Endothelial cell (in vitro differentiated cells): Measurements from ENCODE around the gene TSPAN8. TPM values are rescaled to one million over a fixed set of nuclear protein-coding genes. Genes with fewer than 3 reads are reported as not detected.

Source experiments
- DNase-seq: peaks from one replicate; pipeline ENCODE4 v3.0.0; 2021; ENCODE audit warnings: low spot score
- H3K27ac Mint-ChIP-seq: one replicate; pipeline ENCODE4 v1.8.0; 2021; ENCODE audit warnings: mixed read lengths, inconsistent platforms; ENCODE audit not compliant: unreplicated experiment
- H3K27me3 Mint-ChIP-seq: one replicate; pipeline ENCODE4 v1.8.0; 2021; ENCODE audit warnings: mild to moderate bottlenecking, moderate library complexity, mixed read lengths, inconsistent platforms; ENCODE audit not compliant: unreplicated experiment
- H3K36me3 Mint-ChIP-seq: one replicate; pipeline ENCODE4 v1.8.0; 2021; ENCODE audit warnings: mild to moderate bottlenecking, low read depth, mixed read lengths, inconsistent platforms; ENCODE audit not compliant: unreplicated experiment
- H3K4me1 Mint-ChIP-seq: one replicate; pipeline ENCODE4 v1.8.0; 2021; ENCODE audit warnings: mild to moderate bottlenecking, mixed read lengths, inconsistent platforms; ENCODE audit not compliant: unreplicated experiment
- H3K4me3 Mint-ChIP-seq: one replicate; pipeline ENCODE4 v1.8.0; 2021; ENCODE audit warnings: mild to moderate bottlenecking, mixed read lengths, inconsistent platforms; ENCODE audit not compliant: unreplicated experiment
- H3K9me3 Mint-ChIP-seq: one replicate; pipeline ENCODE4 v1.8.0; 2021; ENCODE audit warnings: mixed read lengths, inconsistent platforms; ENCODE audit not compliant: unreplicated experiment
- total RNA-seq: library from RNA; stranded (reverse); fragmentation: NEBNext Ultra II Directional; extraction: Animal tissue kit (Norgen Biotek cat#: 25700); gene quantifications from one replicate; pipeline ENCODE4 v1.2.1, GENCODE V29; 2021; ENCODE audit not compliant: unreplicated experiment
- TF ChIP-seq, protein P1 (sequence below): fragments of 200-600 bp; sonication (generic); IDR thresholded peaks from one replicate; pipeline ENCODE4 v1.5.0; 2021; ENCODE audit warnings: antibody characterized with exemption; ENCODE audit not compliant: unreplicated experiment

TSPAN8 gene
- total RNA-seq, 1 donor from 2014 or later: not detected

DNA sequence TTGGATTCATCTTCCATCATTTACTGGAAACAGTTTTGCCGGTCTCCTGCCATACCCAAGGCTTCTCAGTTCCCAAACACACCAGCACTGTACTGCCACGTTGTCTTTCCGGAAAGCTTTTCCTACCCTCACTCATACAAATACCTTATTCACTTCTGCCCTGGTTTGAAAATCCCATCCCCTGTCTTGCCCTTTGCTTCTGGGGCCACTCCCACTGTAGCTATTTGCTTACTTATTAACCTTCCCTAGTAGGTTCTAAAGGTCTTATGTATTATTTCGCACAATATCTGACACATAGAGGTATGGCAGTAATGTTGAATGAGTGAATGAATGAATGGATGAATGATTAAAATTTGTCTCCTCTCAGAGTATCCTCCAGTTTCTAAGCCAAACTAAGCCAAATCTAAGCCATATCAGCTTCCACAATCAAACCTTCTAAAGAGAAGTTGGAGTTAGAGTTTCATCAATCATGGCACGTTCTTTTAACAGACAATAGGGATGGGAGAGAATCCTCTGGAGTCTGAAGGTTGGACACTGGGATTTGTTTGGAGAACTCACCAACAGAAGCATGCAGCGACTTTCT, 18.6 kb downstream of the TSPAN8 start:
- Mint-ChIP-seq H3K4me1 (peaks cover 23% of the 10 kb centered on the region), H3K27ac (no peak overlapping the region), H3K4me3 (no peak overlapping the region), H3K27me3 (peaks cover 1% of the 10 kb centered on the region), H3K36me3 (no peaks in the 10 kb centered on the region), H3K9me3 (no peaks in the 10 kb centered on the region)
- TF ChIP-seq, protein P1, sequence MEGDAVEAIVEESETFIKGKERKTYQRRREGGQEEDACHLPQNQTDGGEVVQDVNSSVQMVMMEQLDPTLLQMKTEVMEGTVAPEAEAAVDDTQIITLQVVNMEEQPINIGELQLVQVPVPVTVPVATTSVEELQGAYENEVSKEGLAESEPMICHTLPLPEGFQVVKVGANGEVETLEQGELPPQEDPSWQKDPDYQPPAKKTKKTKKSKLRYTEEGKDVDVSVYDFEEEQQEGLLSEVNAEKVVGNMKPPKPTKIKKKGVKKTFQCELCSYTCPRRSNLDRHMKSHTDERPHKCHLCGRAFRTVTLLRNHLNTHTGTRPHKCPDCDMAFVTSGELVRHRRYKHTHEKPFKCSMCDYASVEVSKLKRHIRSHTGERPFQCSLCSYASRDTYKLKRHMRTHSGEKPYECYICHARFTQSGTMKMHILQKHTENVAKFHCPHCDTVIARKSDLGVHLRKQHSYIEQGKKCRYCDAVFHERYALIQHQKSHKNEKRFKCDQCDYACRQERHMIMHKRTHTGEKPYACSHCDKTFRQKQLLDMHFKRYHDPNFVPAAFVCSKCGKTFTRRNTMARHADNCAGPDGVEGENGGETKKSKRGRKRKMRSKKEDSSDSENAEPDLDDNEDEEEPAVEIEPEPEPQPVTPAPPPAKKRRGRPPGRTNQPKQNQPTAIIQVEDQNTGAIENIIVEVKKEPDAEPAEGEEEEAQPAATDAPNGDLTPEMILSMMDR: no peak
- DNase-seq: no peak

DNA sequence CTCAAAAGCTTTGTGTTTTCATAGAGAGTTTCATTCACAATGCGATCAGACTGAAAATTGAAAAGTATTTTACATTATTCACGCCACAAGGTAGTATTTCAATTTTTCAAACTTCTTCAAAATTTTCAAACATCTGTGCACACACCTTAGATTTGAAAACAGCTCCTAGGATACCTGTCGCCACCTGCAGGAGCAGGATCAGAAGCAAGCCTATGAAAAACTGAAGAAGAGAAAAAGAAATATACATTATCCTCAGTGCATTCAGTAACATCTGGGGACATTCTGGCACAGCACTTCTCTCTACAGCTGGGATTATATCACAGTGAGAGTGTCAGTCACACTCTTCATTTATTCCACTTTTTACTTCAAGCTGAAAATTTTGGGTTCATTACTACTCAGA, 19.8 kb downstream of the TSPAN8 start:
- peaks cover 4% of the 10 kb centered on the region for H3K27me3 Mint-ChIP-seq
- H3K36me3 Mint-ChIP-seq: no peaks in the 10 kb centered on the region
- no peak overlapping the region for H3K27ac Mint-ChIP-seq

DNA sequence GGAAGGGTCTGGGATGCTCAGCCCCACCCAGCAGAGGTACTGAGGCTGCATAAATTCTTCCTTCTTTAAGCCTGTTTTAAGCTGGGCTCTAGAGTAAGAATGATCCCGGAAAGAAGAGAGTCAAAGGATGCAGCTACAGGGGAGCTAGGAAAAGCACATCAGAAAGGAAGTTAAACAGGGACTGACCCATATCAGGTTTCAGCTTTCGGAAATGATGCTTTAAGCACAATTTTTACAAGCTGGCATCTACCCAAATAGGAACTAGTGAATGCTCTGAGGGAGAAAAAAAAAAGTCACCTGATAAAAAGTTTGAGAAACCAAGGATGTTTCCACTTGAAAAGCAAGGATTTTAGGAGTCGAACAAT, 22.0 kb downstream of the TSPAN8 start:
- Mint-ChIP-seq H3K36me3 (no peaks in the 10 kb centered on the region), H3K9me3 (no peaks in the 10 kb centered on the region), H3K27ac (no peak overlapping the region), H3K27me3 (peaks cover 4% of the 10 kb centered on the region), H3K4me1 (peaks cover 16% of the 10 kb centered on the region), H3K4me3 (no peak overlapping the region)
- TF ChIP-seq, protein P1: no peak
- no peak for DNase-seq

More for the DNA sequence above, 19.8 kb downstream of the TSPAN8 start:
- H3K4me3 Mint-ChIP-seq: no peak overlapping the region
- TF ChIP-seq, protein P1: no peak
- DNase-seq: no peak
- no peaks in the 10 kb centered on the region for H3K9me3 Mint-ChIP-seq
- H3K4me1 Mint-ChIP-seq: peaks cover 23% of the 10 kb centered on the region

DNA sequence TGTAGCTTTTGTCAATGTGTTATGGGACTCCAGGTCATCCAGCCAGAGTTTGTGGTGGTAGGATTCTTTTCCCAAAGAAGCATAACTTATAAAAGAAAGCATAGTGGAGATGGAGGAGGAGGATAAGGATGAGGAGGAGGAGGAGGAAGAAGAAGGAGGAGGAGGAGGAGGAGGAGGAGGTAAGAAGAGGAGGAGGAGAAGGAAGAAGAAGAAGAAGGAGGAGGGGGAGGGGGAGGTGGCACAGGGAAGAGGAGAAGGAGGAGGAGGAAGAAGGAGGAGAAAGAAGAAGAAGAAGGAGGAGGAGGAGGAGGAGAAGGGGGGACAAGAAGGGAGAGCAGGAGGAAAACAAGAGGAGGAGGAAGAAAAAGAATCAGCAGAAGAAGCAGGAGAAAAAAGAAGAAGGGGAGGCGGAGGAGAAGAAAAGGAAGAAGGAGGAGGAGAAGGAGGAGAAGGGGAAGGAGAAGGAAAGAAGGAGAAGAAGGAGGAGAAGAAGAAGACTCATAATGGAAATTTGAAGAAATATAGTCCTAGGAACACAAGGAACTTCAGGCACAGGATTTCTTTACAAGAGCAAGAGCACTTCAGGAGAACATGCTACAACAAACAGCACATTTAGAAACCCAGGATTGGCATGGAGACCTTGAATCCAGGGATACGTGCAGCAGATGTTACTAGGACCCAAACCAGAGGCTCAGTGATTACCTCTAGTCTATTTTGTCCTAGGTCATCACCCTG, 22.6 kb downstream of the TSPAN8 start:
- H3K36me3 Mint-ChIP-seq: no peaks in the 10 kb centered on the region
- H3K4me3 Mint-ChIP-seq: no peak overlapping the region
- peaks cover 16% of the 10 kb centered on the region for H3K4me1 Mint-ChIP-seq
- no peak for DNase-seq
- peaks cover 4% of the 10 kb centered on the region for H3K27me3 Mint-ChIP-seq
- no peaks in the 10 kb centered on the region for H3K9me3 Mint-ChIP-seq
- no peak overlapping the region for H3K27ac Mint-ChIP-seq
- TF ChIP-seq, protein P1: no peak

DNA sequence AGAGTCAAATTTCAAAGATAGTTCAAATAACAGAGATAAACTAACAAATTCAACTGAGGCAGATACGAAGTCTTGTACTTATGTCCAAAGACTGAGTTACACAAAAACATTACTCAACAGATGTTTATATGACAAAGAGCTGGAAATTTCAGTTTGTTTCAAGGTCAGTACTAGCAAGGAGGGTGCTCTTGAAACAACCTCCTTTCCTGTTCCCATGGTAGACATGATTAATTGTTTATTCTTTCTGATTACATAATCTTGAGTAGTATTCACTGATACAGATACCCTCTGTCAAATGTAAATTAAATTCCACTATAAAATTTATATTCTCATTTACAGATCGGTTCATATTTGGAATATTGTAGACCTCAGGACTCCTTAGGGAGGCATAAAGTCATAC, 23.4 kb downstream of the TSPAN8 start:
- no peak for DNase-seq
- H3K4me3 Mint-ChIP-seq: no peak overlapping the region
- peaks cover 16% of the 10 kb centered on the region for H3K4me1 Mint-ChIP-seq
- H3K27me3 Mint-ChIP-seq: peaks cover 3% of the 10 kb centered on the region
- no peaks in the 10 kb centered on the region for H3K36me3 Mint-ChIP-seq
- TF ChIP-seq, protein P1: no peak
- no peaks in the 10 kb centered on the region for H3K9me3 Mint-ChIP-seq
- no peak overlapping the region for H3K27ac Mint-ChIP-seq
